B cell (primary cell): ENCODE measurements around the gene TRIO.

ENCODE experiments used
- CTCF ChIP-seq: fragments of 200-600 bp; IDR thresholded peaks from one replicate; pipeline ENCODE4 v1.8.0; 2022; ENCODE audit warnings: antibody characterized with exemption, mild to moderate bottlenecking
- EZH2 ChIP-seq: IDR thresholded peaks from 2 replicates; pipeline ENCODE4 v1.6.1; 2012; ENCODE audit warnings: borderline replicate concordance, low read depth, mild to moderate bottlenecking, moderate library complexity, low read length; ENCODE audit not compliant: insufficient read depth, poor library complexity, severe bottlenecking

GRCh38 chr5:14181299-14181968 lies 38.3 kb downstream of the TRIO start:
- TF ChIP-seq CTCF = no peak
- TF ChIP-seq EZH2 = no peak
